Anterior cingulate cortex (tissue), 58 donors: ENCODE results near the gene CETP.
A peak's percentile ranks its signal among the peaks of the same experiment; 100 is the strongest.
"Not testable (repeated sequence)": the region's sequence is repeated elsewhere in the genome, so short reads cannot be mapped to it uniquely, and the experiment has no call there.

Experiments used
- DNase-seq, 58 donors: peaks; one replicate each; lab custom pipeline; 2025; lab: John Stamatoyannopoulos, UW

Gene CETP

GRCh38 chr16:56975714-56976113, 14.0 kb downstream of the CETP start:
- DNase-seq = no peak

GRCh38 chr16:56977216-56977615, 15.5 kb downstream of the CETP start:
- DNase-seq = no peak

- no peak for DNase-seq
These were observed 16.2 kb downstream of the CETP start for GRCh38 chr16:56977823-56978430.

GRCh38 chr16:56980201-56980535, 18.4 kb downstream of the CETP start:
- no peak for DNase-seq

- DNase-seq = no peak
These were observed 19.3 kb downstream of the CETP start for GRCh38 chr16:56980792-56981724.

GRCh38 chr16:56981729-56982271, 20.1 kb downstream of the CETP start:
- DNase-seq = no peak

GRCh38 chr16:56982695-56983094, 20.9 kb downstream of the CETP start:
- DNase-seq = no peak

GRCh38 chr16:56983211-56983751, 21.5 kb downstream of the CETP start:
- DNase-seq = no peak

GRCh38 chr16:56984639-56985038, 22.9 kb downstream of the CETP start:
- no peak for DNase-seq

GRCh38 chr16:56985288-56985961, 23.7 kb downstream of the CETP start:
- no peak for DNase-seq

- DNase-seq = no peak
These were observed 24.2 kb downstream of the CETP start for GRCh38 chr16:56985962-56986360.

- DNase-seq = no peak
These were observed 24.6 kb downstream of the CETP start for GRCh38 chr16:56986361-56986760.

- DNase-seq = not testable (repeated sequence)
These were observed 25.2 kb downstream of the CETP start for GRCh38 chr16:56986908-56987307.

GRCh38 chr16:56987692-56988091, 25.9 kb downstream of the CETP start:
- DNase-seq = no peak

- DNase-seq = no peak
These were observed 26.6 kb downstream of the CETP start for GRCh38 chr16:56988161-56988947.

GRCh38 chr16:56988948-56989945, 27.5 kb downstream of the CETP start, which contains the start of gene NLRC5:
Gene NLRC5 (plus strand): TSS chr16:56989557. CDS start chr16:57020713, 31,156 bp downstream.
- DNase-seq = peak in 55 of 58 donors; percentile 24 to 85 (median 63)

GRCh38 chr16:56989988-56990387, 28.2 kb downstream of the CETP start:
- no peak for DNase-seq

- DNase-seq = no peak
These were observed 28.9 kb downstream of the CETP start for GRCh38 chr16:56990407-56991286.
